ENCODE data around the gene C10orf120. TPM values are rescaled to one million over a fixed set of nuclear protein-coding genes. Genes with fewer than 3 reads are reported as not detected.

C10orf120 gene
- total RNA-seq, 1 donor from 2014 or later: not detected

- Histone ChIP-seq H3K4me3 (no peak overlapping the region), H3K9me3 (no peaks in the 10 kb centered on the region), H3K36me3 (no peaks in the 10 kb centered on the region), H3K27me3 (no peaks in the 10 kb centered on the region), H3K27ac (no peak overlapping the region), H3K4me1 (no peaks in the 10 kb centered on the region)
- TF ChIP-seq CTCF (IDR thresholded peaks at IDR 0.05): no peak
- no peak for DNase-seq (ENCODE audit: low spot score in 2 of 2)
- intact Hi-C loops (cut with DNase I): loop anchor here (10.0 kb wide), 1 partner anchor 272 kb away; no protein-coding TSS in a partner anchor
These were observed 6.8 kb upstream of the C10orf120 start for GRCh38 chr10:122706467-122706866.

- intact Hi-C loops (cut with DNase I): loop anchor here (5.0 to 10.0 kb wide), 2 partner anchors 269 to 406 kb away; no protein-coding TSS in a partner anchor
- Histone ChIP-seq H3K9me3 (no peaks in the 10 kb centered on the region), H3K4me1 (no peaks in the 10 kb centered on the region), H3K36me3 (no peaks in the 10 kb centered on the region), H3K27me3 (no peaks in the 10 kb centered on the region), H3K4me3 (no peak overlapping the region), H3K27ac (no peak overlapping the region)
- DNase-seq (ENCODE audit: low spot score in 2 of 2): peak in 1 of 2 donors; percentile 67
- TF ChIP-seq CTCF (IDR thresholded peaks at IDR 0.05): peak; percentile 36 to 72 (median 42)
These were observed 4.1 kb upstream of the C10orf120 start for GRCh38 chr10:122703483-122704448.

GRCh38 chr10:122702275-122702674 is 2.6 kb upstream of the C10orf120 start:
- Histone ChIP-seq H3K9me3 (no peaks in the 10 kb centered on the region), H3K4me1 (no peaks in the 10 kb centered on the region), H3K27ac (no peak overlapping the region), H3K4me3 (no peak overlapping the region), H3K36me3 (no peaks in the 10 kb centered on the region), H3K27me3 (no peaks in the 10 kb centered on the region)
- DNase-seq (ENCODE audit: low spot score in 2 of 2): no peak
- intact Hi-C loops (cut with DNase I): loop anchor here (5.0 to 10.0 kb wide), 2 partner anchors 267 to 405 kb away; no protein-coding TSS in a partner anchor
- TF ChIP-seq CTCF (IDR thresholded peaks at IDR 0.05): no peak

GRCh38 chr10:122701652-122702051 is 2.0 kb upstream of the C10orf120 start:
- H3K36me3 ChIP-seq: no peaks in the 10 kb centered on the region
- H3K9me3 ChIP-seq: no peaks in the 10 kb centered on the region
- no peak overlapping the region for H3K4me3 ChIP-seq
- H3K27ac ChIP-seq: no peak overlapping the region
- DNase-seq (ENCODE audit: low spot score in 2 of 2): no peak
- intact Hi-C loops (cut with DNase I): loop anchor here (5.0 to 10.0 kb wide), 2 partner anchors 267 to 404 kb away; no protein-coding TSS in a partner anchor
- no peaks in the 10 kb centered on the region for H3K4me1 ChIP-seq
- H3K27me3 ChIP-seq: no peaks in the 10 kb centered on the region
- TF ChIP-seq CTCF (IDR thresholded peaks at IDR 0.05): no peak

- no peak for DNase-seq (ENCODE audit: low spot score in 2 of 2)
- Histone ChIP-seq H3K36me3 (no peaks in the 10 kb centered on the region), H3K27me3 (no peaks in the 10 kb centered on the region), H3K27ac (no peak overlapping the region), H3K4me3 (no peak overlapping the region), H3K4me1 (no peaks in the 10 kb centered on the region), H3K9me3 (no peaks in the 10 kb centered on the region)
- no peak for TF ChIP-seq CTCF (IDR thresholded peaks at IDR 0.05)
- intact Hi-C loops (cut with DNase I): no loop called here
These were observed 3.0 kb downstream of the C10orf120 start for GRCh38 chr10:122696687-122697086.
